IPS DF 4.7 (cell line): ENCODE results near the gene DUSP6.

ENCODE experiments used
- DNase-seq: peaks from one replicate; pipeline ENCODE4 v3.0.0-alpha.2; 2013; ENCODE audit warnings: low spot score; ENCODE audit errors: extremely low read depth

The DUSP6 gene

GRCh38 chr12:89328151-89329030 is 23.9 kb downstream of the DUSP6 start:
- no peak for DNase-seq

DNA sequence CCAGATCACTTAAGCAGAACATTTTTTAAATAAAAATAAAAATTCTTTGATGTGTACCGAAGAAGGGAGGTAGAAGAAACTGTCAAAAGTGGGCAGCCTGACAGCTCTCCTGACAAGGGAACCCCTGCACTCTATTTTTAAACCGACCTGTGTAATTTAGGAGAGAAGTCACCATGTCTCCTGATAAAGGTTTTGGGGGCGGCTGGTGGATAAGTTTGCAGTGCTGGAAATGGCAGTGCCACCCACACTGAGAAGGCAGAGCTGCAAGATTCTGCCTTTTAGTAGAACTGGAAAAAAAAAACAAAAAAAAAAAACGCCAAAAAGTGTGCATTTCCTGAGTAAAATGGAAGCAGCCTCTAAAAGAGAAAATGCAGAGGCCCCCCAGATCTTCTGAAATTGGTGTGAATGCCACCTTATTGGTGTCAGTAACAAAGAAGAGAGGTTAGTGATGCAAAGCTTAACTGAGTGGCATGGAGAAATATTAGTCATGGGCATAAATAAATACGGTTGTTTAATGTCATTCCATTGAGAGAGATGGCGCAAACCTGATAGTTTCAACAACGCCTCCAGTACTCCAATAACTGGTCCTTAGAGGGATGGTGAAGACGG is 24.7 kb downstream of the DUSP6 start:
- no peak for DNase-seq

DNA sequence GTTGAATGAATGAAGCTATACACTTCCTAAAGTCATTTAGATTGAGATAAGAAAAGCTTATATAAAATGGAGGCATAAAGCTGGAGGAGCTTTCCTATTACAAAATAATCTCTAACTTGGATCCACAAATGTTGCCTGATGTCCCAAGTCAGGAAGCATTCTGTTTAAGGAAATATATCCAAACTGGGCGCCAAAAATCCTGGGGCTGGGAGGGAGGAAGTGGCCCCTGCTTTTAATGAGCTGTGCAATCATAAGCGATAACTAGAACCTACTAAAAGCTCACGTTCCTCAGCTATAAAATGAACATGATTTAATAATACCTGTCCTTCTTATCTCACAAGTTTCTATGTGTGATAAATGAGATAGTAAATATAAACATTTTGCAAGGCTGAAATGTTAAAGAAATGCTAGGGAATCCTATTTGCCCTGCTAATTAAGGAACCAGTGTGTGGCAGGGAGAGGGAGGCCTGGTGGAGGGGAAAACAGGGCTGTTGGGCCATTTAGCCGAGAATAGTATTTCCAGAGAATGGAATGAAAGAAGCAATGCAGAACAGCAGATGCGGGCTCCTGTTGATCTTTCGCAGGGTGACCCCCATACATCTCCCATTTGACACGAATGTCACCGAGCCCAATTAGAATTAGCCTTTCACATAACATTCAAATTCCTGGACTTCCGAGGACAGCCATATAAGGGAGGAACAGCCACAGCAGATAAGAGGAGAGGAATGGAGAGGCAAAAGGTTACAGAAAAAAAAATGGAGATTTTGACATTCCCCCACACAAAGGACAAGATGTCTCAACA is 25.9 kb downstream of the DUSP6 start:
- DNase-seq = no peak

DNA sequence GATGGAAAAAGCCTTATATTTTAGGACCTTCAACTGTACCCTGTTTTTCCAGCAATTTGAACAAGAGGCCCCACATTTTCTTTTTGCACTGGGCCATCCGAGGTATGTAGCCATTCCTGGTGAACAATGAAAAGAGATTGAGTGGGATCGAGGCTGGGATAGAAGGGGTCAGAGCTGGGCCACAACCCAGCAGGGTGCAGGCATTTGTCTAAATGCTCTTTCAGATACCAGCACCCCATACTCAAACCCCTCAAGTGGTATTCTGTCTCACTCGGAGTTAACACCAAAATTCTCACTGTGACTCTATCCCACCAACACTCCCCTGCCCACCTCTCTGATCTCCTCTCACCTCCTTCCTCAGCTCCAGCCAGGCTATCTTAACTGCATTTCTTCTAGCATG is 26.8 kb downstream of the DUSP6 start:
- no peak for DNase-seq

- no peak for DNase-seq
These were observed 27.9 kb downstream of the DUSP6 start for GRCh38 chr12:89324437-89324836.

DNA sequence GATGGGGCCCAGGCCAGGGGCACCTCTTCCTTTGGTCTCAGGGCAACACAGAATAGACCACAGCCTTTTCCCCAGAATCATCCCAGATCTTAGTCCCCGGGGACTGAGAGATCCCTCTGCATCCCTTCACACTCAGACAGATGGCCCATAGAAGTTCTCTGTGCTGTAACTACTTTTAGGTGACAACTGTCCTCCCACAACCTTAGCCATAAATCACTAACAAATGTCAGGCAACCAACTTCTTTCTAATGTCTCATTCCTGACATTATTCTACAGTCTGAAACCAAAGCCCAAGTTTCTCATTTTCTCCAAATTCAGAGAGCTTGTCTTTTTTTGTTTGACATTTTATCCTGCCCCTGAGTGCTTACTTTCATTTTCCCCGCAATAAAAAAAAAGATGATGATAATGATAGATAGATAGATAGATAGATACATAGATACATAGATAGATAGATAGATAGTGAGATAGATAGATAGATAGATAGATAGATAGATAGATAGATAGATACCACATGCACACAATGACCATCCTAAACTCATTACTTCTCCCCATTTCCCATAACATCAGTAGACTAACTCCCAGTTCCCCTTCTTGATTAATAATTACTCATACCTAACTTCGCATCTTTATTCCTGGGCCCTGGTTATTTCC is 28.6 kb downstream of the DUSP6 start:
- no peak for DNase-seq

GRCh38 chr12:89320735-89321134 is 31.6 kb downstream of the DUSP6 start:
- DNase-seq = no peak

- DNase-seq = no peak
These were observed 32.7 kb downstream of the DUSP6 start for GRCh38 chr12:89319606-89320005.

GRCh38 chr12:89319122-89319521 is 33.2 kb downstream of the DUSP6 start:
- no peak for DNase-seq

DNA sequence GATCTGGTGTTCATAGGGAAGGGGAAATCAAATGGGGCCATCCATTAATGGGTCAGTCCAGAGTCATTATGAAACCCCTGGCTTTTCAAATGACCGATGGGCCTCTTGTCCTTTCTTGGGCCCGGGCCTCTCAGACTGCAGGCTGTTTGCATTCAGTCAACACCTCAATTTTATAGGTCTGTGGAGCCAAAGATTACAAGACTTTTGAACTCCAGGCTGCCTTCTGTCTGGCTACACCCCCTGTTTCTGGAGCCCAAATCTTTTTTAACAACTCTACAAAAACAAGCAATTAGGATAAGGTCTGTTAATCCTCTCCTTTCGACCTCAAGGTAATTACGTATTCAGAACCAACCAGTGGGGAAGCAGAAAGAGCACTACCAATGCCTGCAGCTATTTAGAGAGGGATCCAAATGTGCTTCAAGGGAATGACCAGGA is 35.6 kb downstream of the DUSP6 start:
- DNase-seq = no peak

DNA sequence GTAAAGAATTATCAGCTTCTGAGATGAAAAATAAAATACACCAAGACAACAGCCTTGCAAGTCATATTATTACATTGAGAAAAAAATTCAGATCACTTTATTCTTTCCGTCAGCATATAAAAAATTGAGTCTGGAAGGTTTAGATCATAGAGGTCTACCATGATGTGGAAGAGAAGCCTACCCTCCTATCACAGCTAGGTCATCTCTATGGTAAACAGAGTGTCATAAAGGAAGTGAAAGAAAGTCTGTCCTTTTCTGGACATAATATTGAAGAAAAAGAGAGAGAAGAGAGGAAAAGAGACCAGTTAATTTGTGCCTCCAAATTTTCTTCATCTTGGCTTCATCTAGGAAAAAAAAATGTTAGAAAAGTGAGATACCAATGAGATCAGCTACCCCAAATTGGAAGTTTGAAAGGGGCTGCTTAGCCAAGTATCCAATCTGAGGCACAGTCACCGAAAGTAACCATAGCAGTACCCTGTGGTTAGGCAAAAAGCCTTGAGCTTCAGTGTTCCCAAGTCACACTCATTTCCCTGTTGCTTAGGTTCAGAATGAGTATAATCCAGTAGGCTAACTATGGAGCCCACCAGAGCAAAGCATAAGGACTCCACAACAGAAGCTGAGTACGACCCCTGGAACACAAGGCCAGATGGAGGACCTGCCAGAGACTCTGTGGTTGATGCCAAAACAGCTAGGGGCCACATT is 38.1 kb downstream of the DUSP6 start:
- no peak for DNase-seq

DNA sequence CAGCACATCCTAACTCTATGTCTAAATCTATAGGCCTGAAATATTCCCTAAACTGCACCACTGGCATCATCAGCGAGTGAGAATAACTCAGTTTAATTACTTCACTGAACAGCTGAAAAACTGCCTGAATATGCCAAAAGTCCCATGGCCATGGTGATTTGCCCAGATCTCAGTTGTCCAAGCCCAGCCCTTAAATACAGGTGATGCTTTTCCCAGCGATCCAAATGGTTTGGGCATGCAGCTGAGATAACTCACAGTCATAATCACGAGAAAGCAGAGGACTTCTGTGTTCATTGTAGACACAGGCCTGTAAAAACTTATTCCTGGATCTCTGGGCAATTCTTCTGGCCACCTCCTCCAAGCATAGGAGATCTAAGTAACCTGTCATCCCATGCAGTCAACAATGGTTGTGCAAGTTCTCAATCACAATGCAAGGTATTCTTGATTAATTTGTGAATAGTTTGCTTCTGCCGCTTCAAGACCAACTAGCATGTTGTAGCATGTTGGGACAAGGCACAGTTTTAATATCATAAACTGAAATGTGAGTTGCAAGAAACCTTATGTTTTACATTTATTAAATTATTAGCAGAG is 40.5 kb downstream of the DUSP6 start:
- DNase-seq = no peak

DNA sequence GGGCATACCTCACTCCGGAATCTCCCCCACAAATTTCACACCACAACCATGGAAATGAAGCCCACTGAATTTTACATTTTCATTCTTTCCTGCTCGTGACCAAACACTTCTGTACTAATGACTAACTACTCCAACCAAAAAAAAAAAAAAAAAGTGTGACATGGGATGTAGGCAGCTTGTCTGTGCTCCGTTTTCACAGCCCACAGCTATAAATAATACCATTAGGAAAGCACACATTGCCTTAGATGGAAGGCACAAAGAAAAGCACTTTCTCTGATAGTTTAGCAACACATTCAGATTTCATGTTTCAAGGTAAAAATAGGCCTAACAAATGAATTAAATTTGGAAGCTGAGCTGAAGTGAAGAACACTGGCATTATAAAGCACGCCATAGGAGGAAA is 42.5 kb downstream of the DUSP6 start:
- DNase-seq = no peak

DNA sequence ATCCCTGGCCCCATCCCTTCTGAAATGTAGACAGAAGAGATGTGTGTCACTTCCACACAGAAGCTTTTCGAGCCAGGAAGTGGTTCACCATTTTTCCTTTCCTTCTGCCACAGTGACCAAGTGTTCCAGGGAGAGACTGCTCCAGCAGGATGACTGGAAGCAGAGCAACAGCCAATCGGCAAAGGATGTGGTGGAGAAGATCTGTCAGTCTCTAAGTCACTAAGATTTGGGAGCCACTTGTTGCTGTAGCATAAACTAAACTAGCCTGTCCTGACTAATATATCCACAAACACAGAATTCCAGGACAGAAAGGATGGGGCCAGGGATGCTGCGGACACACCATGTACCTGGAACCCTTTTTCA is 42.9 kb downstream of the DUSP6 start:
- DNase-seq = no peak

DNA sequence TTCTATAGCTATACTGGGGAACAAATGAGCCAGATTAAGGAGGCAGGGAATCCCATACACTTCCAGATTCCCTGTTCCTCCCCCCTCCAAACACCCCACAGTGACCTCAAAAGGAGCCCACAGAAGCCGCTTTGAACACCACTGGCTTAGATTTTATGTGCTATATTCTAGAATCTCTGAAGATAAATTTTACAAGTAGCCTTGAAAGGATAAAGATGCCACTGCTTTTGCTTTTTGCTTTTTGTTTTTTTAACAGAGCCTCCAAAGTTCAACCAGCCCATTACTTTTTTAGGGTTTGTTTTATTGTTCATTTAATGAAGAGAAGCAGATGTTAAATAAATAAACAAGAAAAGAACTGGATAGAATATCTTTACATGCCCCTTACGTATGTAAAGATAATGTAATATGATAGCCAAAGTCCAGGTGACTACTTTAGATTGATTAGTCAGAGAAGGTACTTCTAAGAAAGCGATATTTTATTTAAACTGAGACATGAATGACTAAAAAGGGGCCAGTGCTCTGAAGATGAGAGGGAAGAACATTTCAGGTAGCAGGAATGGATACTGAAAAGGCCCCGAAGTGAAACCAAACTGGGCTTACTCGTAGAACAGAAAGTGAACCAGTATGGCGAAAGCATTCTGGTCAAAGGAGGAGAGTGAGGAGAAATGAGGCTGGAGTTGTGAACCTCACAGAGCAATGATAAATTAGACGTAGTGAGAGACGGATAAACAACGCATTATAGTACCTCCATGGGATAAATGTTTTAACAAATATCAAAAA is 44.6 kb downstream of the DUSP6 start:
- no peak for DNase-seq

GRCh38 chr12:89306827-89307473 is 45.4 kb downstream of the DUSP6 start:
- DNase-seq = no peak

GRCh38 chr12:89305373-89305772 is 46.9 kb downstream of the DUSP6 start:
- no peak for DNase-seq

- no peak for DNase-seq
These were observed 52.4 kb downstream of the DUSP6 start for GRCh38 chr12:89299931-89300330.

DNA sequence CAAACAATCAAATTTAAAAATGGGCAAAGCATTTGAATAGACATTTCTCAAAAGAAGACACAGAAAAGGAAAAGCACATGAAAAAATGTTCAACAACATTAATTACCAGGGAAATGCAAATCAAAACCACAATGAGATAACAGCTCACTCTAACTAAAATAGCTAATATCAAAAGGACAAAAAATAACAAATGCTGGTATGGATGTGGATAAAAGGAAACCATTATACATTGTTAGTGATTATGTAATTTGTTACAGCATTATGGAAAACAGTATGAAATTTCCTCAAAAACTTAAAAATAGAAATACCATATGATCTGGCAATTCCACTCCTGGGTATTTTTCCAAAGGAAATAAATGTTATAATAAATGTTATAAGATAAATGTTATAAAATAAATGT is 52.9 kb downstream of the DUSP6 start:
- DNase-seq = no peak
